ENCODE results near the gene SIGLEC9.

SIGLEC9 gene

GRCh38 chr19:51124729-51125128, at the start of gene SIGLEC9:
Gene SIGLEC9 (plus strand): TSS chr19:51124906. CDS start chr19:51124975, 69 bp downstream.
- no peak for DNase-seq

- DNase-seq = no peak
Measured at GRCh38 chr19:51075998-51076397, 48.7 kb upstream of the SIGLEC9 start.

- no peak for DNase-seq
Measured at GRCh38 chr19:51076631-51077213, 48.0 kb upstream of the SIGLEC9 start.

- DNase-seq = no peak
Measured at GRCh38 chr19:51078104-51078503, 46.6 kb upstream of the SIGLEC9 start.

- DNase-seq = no peak
Measured at GRCh38 chr19:51078731-51079130, 46.0 kb upstream of the SIGLEC9 start.

- DNase-seq = no peak
Measured at GRCh38 chr19:51079481-51080110, 45.1 kb upstream of the SIGLEC9 start.

- no peak for DNase-seq
Measured at GRCh38 chr19:51081476-51081875, 43.2 kb upstream of the SIGLEC9 start.

GRCh38 chr19:51082611-51083010, 42.1 kb upstream of the SIGLEC9 start, which contains the start of gene KLK14:
Gene KLK14 (minus strand): TSS chr19:51082887. CDS start chr19:51082614, 273 bp downstream.
- no peak for DNase-seq

GRCh38 chr19:51083181-51083580, 41.5 kb upstream of the SIGLEC9 start:
- DNase-seq = no peak

- no peak for DNase-seq
Measured at GRCh38 chr19:51083783-51084182, 40.9 kb upstream of the SIGLEC9 start.

- no peak for DNase-seq
Measured at GRCh38 chr19:51084505-51084904, 40.2 kb upstream of the SIGLEC9 start.

- no peak for DNase-seq
Measured at GRCh38 chr19:51086153-51086850, 38.4 kb upstream of the SIGLEC9 start.

- DNase-seq = no peak
Measured at GRCh38 chr19:51089786-51090185, 34.9 kb upstream of the SIGLEC9 start.

GRCh38 chr19:51090471-51090870, 34.2 kb upstream of the SIGLEC9 start:
- DNase-seq = no peak

- DNase-seq = no peak
Measured at GRCh38 chr19:51091126-51091525, 33.6 kb upstream of the SIGLEC9 start.

- DNase-seq = no peak
Measured at GRCh38 chr19:51091895-51092873, 32.5 kb upstream of the SIGLEC9 start.

- DNase-seq = no peak
Measured at GRCh38 chr19:51093101-51093500, 31.6 kb upstream of the SIGLEC9 start.

GRCh38 chr19:51093510-51094345, 31.0 kb upstream of the SIGLEC9 start:
- DNase-seq = no peak

GRCh38 chr19:51094696-51095279, 29.9 kb upstream of the SIGLEC9 start:
- peak; percentile 25 for DNase-seq

GRCh38 chr19:51096473-51097165, 28.1 kb upstream of the SIGLEC9 start:
- no peak for DNase-seq

GRCh38 chr19:51097166-51097738, 27.5 kb upstream of the SIGLEC9 start:
- DNase-seq = peak; percentile 70

All from activated naive CD4-positive, alpha-beta T cell treated with anti-CD3 and anti-CD28 coated beads, Interleukin-2, amount 50 U/mL, for 16 hours (primary cell).